WTC11 (cell line): Measurements from ENCODE around the gene MED27. TPM values are rescaled to one million over a fixed set of nuclear protein-coding genes. Genes with fewer than 3 reads are reported as not detected.

ENCODE experiments used
- ATAC-seq: fragments of 200-7000 bp; cut with Tn5 transposase; 2 replicates; pipeline ENCODE4 v1.10.0; 2021; ENCODE audit warnings: mild to moderate bottlenecking, moderate library complexity
- CTCF ChIA-PET: fragments of 300-600 bp; sonication (Branson Sonifier 250); formaldehyde crosslinking; loops from one replicate; lab custom pipeline; 2021; ENCODE audit warnings: antibody characterized with exemption; lab: Charles Lee
- POLR2A ChIA-PET: fragments of 350-600 bp; sonication (Branson Sonifier 250); formaldehyde crosslinking; loops from one replicate; lab custom pipeline; 2021; ENCODE audit warnings: antibody characterized with exemption; lab: Charles Lee
- DNase-seq: peaks from one replicate; pipeline ENCODE4 v3.0.0; 2021; ENCODE audit warnings: low spot score
- H3K27ac Mint-ChIP-seq: 2 replicates; pipeline ENCODE4 v1.8.0; 2021; ENCODE audit warnings: mixed read lengths
- H3K27me3 Mint-ChIP-seq: 2 replicates; pipeline ENCODE4 v1.8.0; 2021; ENCODE audit warnings: low read depth, mild to moderate bottlenecking, moderate library complexity, mixed read lengths
- H3K36me3 Mint-ChIP-seq: 2 replicates; pipeline ENCODE4 v1.8.0; 2021; ENCODE audit warnings: mixed read lengths
- H3K4me1 Mint-ChIP-seq: 2 replicates; pipeline ENCODE4 v1.8.0; 2022; ENCODE audit warnings: mixed read lengths
- H3K4me3 Mint-ChIP-seq: 2 replicates; pipeline ENCODE4 v1.8.0; 2021; ENCODE audit warnings: mild to moderate bottlenecking, moderate library complexity, mixed read lengths
- H3K9me3 Mint-ChIP-seq: 2 replicates; pipeline ENCODE4 v1.8.0; 2021; ENCODE audit warnings: mixed read lengths
- CBFB ChIP-seq: sonication (generic); formaldehyde crosslinking; IDR thresholded peaks from 2 replicates; pipeline ENCODE4 v1.8.1; 2022; ENCODE audit warnings: mild to moderate bottlenecking, low read depth, missing genetic modification reagents
- ELF4 ChIP-seq: sonication (generic); formaldehyde crosslinking; IDR thresholded peaks from 2 replicates; pipeline ENCODE4 v1.8.1; 2022; ENCODE audit warnings: low read depth, mild to moderate bottlenecking, moderate library complexity, missing genetic modification reagents
- FOXP1 ChIP-seq: sonication (generic); formaldehyde crosslinking; IDR thresholded peaks from 2 replicates; pipeline ENCODE4 v1.8.0; 2022; ENCODE audit warnings: missing genetic modification reagents, mild to moderate bottlenecking, moderate library complexity, borderline replicate concordance
- IRF2 ChIP-seq: sonication (generic); formaldehyde crosslinking; IDR thresholded peaks from 2 replicates; pipeline ENCODE4 v1.8.0; 2022; ENCODE audit warnings: low read depth, missing genetic modification reagents, borderline replicate concordance
- NFYB ChIP-seq: sonication (generic); formaldehyde crosslinking; conservative IDR thresholded peaks from 2 replicates; pipeline ENCODE4 v1.8.0; 2022; ENCODE audit warnings: low read depth, missing genetic modification reagents
- SOX15 ChIP-seq: fragments of 250-450 bp; sonication (Bioruptor Pico); IDR thresholded peaks from 2 replicates; pipeline ENCODE4 v1.9.0; 2021; ENCODE audit warnings: mild to moderate bottlenecking
- ZBTB21 ChIP-seq: sonication (generic); formaldehyde crosslinking; IDR thresholded peaks from 2 replicates; pipeline ENCODE4 v1.8.1; 2023; ENCODE audit warnings: mild to moderate bottlenecking, missing genetic modification reagents, borderline replicate concordance
- ZNF138 ChIP-seq: sonication (generic); formaldehyde crosslinking; conservative IDR thresholded peaks from 2 replicates; pipeline ENCODE4 v1.8.1; 2022; ENCODE audit warnings: mild to moderate bottlenecking, moderate library complexity, missing genetic modification reagents
- ZNF232 ChIP-seq: sonication (generic); formaldehyde crosslinking; IDR thresholded peaks from 2 replicates; pipeline ENCODE4 v1.8.0; 2022; ENCODE audit warnings: mild to moderate bottlenecking, missing genetic modification reagents
- ZNF396 ChIP-seq: fragments of 250-450 bp; sonication (Bioruptor Pico); IDR thresholded peaks from 2 replicates; pipeline ENCODE4 v1.8.0; 2021; ENCODE audit warnings: mild to moderate bottlenecking, moderate library complexity, borderline replicate concordance
- total RNA-seq: library from RNA; stranded (reverse); gene quantifications from 3 replicates; pipeline ENCODE4 v1.2.3, GENCODE V29; 2021
- TF ChIP-seq, protein P1 (sequence below): sonication (generic); formaldehyde crosslinking; IDR thresholded peaks from 2 replicates; pipeline ENCODE4 v1.8.1; 2023; ENCODE audit warnings: mild to moderate bottlenecking, missing genetic modification reagents, moderate library complexity
- TF ChIP-seq, protein P2 (sequence below): sonication (generic); formaldehyde crosslinking; IDR thresholded peaks from 2 replicates; pipeline ENCODE4 v1.8.1; 2022; ENCODE audit warnings: mild to moderate bottlenecking, moderate library complexity, missing genetic modification reagents
- TF ChIP-seq, protein P3 (sequence below): sonication (generic); formaldehyde crosslinking; IDR thresholded peaks from 2 replicates; pipeline ENCODE4 v1.8.0; 2022; ENCODE audit warnings: mild to moderate bottlenecking, missing genetic modification reagents
- TF ChIP-seq, protein P4 (sequence below): fragments of 250-450 bp; sonication (Bioruptor Pico); IDR thresholded peaks from 2 replicates; pipeline ENCODE4 v1.9.0; 2021; ENCODE audit warnings: moderate library complexity, mild to moderate bottlenecking, inconsistent platforms, borderline replicate concordance
- TF ChIP-seq, protein P5 (sequence below): sonication (generic); formaldehyde crosslinking; IDR thresholded peaks from 2 replicates; pipeline ENCODE4 v1.8.1; 2023; ENCODE audit warnings: mild to moderate bottlenecking, missing genetic modification reagents, borderline replicate concordance
- TF ChIP-seq, protein P6 (sequence below): sonication (generic); formaldehyde crosslinking; IDR thresholded peaks from 2 replicates; pipeline ENCODE4 v1.8.1; 2023; ENCODE audit warnings: mild to moderate bottlenecking, moderate library complexity, missing genetic modification reagents
- TF ChIP-seq, protein P7 (sequence below): sonication (generic); formaldehyde crosslinking; IDR thresholded peaks from 2 replicates; pipeline ENCODE4 v1.8.1; 2023; ENCODE audit warnings: mild to moderate bottlenecking, missing genetic modification reagents
- TF ChIP-seq, protein P8 (sequence below): sonication (generic); formaldehyde crosslinking; IDR thresholded peaks from 2 replicates; pipeline ENCODE4 v1.8.0; 2022; ENCODE audit warnings: mild to moderate bottlenecking, missing genetic modification reagents

The MED27 gene
- total RNA-seq, 1 experiment from 2014 or later = 27.9 TPM

DNA sequence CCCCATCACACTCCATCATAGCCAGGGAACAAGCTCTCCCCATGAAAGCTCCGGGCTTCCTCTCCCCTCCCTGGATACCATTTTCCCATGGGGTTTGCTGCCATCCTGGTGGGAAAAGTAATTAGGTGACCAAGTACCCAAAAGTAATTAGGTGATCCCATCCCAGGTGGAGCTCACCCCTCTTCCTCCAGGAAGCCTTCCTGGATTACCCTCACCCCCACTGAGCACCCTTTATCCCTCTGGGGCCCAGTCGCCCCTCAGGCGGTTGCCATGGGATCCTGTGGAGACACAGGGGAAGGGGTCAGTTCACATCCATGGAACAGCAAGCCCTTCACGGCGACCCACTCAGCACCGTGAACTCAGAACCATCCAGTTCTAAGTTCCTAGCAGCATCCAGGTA, 265.0 kb downstream of the MED27 start (continued):
- TF ChIP-seq, protein P1, sequence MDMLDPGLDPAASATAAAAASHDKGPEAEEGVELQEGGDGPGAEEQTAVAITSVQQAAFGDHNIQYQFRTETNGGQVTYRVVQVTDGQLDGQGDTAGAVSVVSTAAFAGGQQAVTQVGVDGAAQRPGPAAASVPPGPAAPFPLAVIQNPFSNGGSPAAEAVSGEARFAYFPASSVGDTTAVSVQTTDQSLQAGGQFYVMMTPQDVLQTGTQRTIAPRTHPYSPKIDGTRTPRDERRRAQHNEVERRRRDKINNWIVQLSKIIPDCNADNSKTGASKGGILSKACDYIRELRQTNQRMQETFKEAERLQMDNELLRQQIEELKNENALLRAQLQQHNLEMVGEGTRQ = no peak
- TF ChIP-seq, protein P2, sequence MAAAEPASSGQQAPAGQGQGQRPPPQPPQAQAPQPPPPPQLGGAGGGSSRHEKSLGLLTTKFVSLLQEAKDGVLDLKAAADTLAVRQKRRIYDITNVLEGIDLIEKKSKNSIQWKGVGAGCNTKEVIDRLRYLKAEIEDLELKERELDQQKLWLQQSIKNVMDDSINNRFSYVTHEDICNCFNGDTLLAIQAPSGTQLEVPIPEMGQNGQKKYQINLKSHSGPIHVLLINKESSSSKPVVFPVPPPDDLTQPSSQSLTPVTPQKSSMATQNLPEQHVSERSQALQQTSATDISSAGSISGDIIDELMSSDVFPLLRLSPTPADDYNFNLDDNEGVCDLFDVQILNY (CRISPR knock-in tag) = no peak
- TF ChIP-seq ZBTB21 (no peak), ZNF232 (no peak), NFYB (CRISPR knock-in tag) (no peak), FOXP1 (no peak), CBFB (no peak), IRF2 (CRISPR knock-in tag) (no peak), ZNF138 (CRISPR knock-in tag) (no peak), SOX15 (CRISPR knock-in tag) (no peak)
- TF ChIP-seq, protein P3, sequence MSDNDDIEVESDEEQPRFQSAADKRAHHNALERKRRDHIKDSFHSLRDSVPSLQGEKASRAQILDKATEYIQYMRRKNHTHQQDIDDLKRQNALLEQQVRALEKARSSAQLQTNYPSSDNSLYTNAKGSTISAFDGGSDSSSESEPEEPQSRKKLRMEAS (CRISPR knock-in tag) = no peak
- TF ChIP-seq, protein P4, sequence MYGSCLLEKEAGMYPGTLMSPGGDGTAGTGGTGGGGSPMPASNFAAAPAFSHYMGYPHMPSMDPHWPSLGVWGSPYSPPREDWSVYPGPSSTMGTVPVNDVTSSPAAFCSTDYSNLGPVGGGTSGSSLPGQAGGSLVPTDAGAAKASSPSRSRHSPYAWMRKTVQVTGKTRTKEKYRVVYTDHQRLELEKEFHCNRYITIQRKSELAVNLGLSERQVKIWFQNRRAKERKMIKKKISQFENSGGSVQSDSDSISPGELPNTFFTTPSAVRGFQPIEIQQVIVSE (CRISPR knock-in tag) = no peak

DNA sequence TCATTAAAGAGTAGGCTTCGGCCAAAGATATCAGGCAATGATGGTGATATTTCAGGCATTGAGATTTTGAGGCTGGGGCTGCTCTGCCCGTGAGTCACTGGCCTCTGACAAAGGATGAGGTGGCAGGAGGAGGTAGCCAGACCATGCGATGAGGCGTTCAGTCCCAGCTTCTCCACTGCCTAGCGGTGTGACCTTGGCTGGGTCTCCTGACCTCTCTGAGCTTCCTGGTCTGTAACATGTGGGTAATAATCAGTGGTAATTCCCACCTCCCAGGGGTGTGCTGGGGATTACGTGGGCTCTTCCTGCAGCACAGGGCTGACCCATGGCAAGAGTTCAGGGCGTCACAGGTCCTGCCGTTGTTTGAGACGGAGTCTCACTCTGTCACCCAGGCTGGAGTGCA, 266.6 kb downstream of the MED27 start:
- Mint-ChIP-seq H3K27me3 (no peaks in the 10 kb centered on the region; the same call in 1 of the 2 replicates), H3K36me3 (no peaks in the 10 kb centered on the region), H3K9me3 (no peaks in the 10 kb centered on the region), H3K27ac (peak overlapping the region; percentile 23; the same call in 1 of the 2 replicates), H3K4me1 (peaks cover 37% of the 10 kb centered on the region), H3K4me3 (no peak overlapping the region)
- DNase-seq = no peak
- ChIA-PET POLR2A (no interaction called here), CTCF (interaction anchor here (1.1 to 1.8 kb wide), 3 partner anchors 423 to 734 kb away, joined by 3 to 4 read pairs (median 4); no protein-coding TSS in a partner anchor)
- no peak for ATAC-seq
- TF ChIP-seq, protein P5, sequence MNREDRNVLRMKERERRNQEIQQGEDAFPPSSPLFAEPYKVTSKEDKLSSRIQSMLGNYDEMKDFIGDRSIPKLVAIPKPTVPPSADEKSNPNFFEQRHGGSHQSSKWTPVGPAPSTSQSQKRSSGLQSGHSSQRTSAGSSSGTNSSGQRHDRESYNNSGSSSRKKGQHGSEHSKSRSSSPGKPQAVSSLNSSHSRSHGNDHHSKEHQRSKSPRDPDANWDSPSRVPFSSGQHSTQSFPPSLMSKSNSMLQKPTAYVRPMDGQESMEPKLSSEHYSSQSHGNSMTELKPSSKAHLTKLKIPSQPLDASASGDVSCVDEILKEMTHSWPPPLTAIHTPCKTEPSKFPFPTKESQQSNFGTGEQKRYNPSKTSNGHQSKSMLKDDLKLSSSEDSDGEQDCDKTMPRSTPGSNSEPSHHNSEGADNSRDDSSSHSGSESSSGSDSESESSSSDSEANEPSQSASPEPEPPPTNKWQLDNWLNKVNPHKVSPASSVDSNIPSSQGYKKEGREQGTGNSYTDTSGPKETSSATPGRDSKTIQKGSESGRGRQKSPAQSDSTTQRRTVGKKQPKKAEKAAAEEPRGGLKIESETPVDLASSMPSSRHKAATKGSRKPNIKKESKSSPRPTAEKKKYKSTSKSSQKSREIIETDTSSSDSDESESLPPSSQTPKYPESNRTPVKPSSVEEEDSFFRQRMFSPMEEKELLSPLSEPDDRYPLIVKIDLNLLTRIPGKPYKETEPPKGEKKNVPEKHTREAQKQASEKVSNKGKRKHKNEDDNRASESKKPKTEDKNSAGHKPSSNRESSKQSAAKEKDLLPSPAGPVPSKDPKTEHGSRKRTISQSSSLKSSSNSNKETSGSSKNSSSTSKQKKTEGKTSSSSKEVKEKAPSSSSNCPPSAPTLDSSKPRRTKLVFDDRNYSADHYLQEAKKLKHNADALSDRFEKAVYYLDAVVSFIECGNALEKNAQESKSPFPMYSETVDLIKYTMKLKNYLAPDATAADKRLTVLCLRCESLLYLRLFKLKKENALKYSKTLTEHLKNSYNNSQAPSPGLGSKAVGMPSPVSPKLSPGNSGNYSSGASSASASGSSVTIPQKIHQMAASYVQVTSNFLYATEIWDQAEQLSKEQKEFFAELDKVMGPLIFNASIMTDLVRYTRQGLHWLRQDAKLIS (CRISPR knock-in tag) = no peak
- TF ChIP-seq SOX15 (CRISPR knock-in tag) = no peak
- TF ChIP-seq, protein P6, sequence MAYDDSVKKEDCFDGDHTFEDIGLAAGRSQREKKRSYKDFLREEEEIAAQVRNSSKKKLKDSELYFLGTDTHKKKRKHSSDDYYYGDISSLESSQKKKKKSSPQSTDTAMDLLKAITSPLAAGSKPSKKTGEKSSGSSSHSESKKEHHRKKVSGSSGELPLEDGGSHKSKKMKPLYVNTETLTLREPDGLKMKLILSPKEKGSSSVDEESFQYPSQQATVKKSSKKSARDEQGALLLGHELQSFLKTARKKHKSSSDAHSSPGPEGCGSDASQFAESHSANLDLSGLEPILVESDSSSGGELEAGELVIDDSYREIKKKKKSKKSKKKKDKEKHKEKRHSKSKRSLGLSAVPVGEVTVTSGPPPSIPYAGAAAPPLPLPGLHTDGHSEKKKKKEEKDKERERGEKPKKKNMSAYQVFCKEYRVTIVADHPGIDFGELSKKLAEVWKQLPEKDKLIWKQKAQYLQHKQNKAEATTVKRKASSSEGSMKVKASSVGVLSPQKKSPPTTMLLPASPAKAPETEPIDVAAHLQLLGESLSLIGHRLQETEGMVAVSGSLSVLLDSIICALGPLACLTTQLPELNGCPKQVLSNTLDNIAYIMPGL (CRISPR knock-in tag) = no peak
- no peak for TF ChIP-seq CBFB
- no peak for TF ChIP-seq ELF4 (CRISPR knock-in tag)
- TF ChIP-seq, protein P7, sequence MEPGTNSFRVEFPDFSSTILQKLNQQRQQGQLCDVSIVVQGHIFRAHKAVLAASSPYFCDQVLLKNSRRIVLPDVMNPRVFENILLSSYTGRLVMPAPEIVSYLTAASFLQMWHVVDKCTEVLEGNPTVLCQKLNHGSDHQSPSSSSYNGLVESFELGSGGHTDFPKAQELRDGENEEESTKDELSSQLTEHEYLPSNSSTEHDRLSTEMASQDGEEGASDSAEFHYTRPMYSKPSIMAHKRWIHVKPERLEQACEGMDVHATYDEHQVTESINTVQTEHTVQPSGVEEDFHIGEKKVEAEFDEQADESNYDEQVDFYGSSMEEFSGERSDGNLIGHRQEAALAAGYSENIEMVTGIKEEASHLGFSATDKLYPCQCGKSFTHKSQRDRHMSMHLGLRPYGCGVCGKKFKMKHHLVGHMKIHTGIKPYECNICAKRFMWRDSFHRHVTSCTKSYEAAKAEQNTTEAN (CRISPR knock-in tag) = no peak
- TF ChIP-seq, protein P8, sequence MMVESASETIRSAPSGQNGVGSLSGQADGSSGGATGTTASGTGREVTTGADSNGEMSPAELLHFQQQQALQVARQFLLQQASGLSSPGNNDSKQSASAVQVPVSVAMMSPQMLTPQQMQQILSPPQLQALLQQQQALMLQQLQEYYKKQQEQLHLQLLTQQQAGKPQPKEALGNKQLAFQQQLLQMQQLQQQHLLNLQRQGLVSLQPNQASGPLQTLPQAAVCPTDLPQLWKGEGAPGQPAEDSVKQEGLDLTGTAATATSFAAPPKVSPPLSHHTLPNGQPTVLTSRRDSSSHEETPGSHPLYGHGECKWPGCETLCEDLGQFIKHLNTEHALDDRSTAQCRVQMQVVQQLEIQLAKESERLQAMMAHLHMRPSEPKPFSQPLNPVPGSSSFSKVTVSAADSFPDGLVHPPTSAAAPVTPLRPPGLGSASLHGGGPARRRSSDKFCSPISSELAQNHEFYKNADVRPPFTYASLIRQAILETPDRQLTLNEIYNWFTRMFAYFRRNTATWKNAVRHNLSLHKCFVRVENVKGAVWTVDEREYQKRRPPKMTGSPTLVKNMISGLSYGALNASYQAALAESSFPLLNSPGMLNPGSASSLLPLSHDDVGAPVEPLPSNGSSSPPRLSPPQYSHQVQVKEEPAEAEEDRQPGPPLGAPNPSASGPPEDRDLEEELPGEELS (CRISPR knock-in tag) = no peak
- TF ChIP-seq ZNF396 (CRISPR knock-in tag) = no peak
